ENCODE data around the gene ZNF286A.
"Not testable (repeated sequence)": the region's sequence is repeated elsewhere in the genome, so short reads cannot be mapped to it uniquely, and the experiment has no call there.

DNA sequence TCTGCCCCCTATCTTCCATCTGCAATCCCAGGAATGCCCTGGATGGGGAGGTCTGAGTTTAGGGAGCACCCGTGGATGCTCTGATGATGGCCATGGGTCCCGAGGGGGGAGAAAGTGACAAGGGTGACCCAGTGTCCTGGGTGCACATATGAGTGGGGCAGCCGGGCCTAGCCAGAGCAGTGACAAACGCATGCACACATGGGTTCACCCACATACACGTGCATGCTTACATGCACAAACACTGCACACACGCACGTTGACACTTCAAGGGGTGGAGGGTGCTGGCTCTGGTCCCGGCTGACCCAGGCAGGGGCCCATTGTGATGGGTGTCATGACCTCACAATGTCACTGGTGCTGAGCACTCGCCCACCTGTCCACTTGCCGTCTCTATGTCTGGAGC, 32.3 kb downstream of the ZNF286A start, which contains the start of gene TBC1D26:
- TF ChIP-seq, protein P1, sequence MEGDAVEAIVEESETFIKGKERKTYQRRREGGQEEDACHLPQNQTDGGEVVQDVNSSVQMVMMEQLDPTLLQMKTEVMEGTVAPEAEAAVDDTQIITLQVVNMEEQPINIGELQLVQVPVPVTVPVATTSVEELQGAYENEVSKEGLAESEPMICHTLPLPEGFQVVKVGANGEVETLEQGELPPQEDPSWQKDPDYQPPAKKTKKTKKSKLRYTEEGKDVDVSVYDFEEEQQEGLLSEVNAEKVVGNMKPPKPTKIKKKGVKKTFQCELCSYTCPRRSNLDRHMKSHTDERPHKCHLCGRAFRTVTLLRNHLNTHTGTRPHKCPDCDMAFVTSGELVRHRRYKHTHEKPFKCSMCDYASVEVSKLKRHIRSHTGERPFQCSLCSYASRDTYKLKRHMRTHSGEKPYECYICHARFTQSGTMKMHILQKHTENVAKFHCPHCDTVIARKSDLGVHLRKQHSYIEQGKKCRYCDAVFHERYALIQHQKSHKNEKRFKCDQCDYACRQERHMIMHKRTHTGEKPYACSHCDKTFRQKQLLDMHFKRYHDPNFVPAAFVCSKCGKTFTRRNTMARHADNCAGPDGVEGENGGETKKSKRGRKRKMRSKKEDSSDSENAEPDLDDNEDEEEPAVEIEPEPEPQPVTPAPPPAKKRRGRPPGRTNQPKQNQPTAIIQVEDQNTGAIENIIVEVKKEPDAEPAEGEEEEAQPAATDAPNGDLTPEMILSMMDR (IDR thresholded peaks at IDR 0.05; ENCODE audit: extremely low read depth in 1 of 2, insufficient read depth in 1 of 2, low read depth in 1 of 2, low read length in 2 of 2) = not testable (repeated sequence)
- TF ChIP-seq POLR2AphosphoS5 (IDR thresholded peaks at IDR 0.05; ENCODE audit: insufficient read depth, low read depth, low read length); POLR2A (IDR thresholded peaks at IDR 0.05; ENCODE audit: low read depth, low read length); EZH2 (IDR thresholded peaks at IDR 0.05; ENCODE audit: borderline replicate concordance, low read depth, low read length, severe bottlenecking); JUN (IDR thresholded peaks at IDR 0.05; ENCODE audit: borderline replicate concordance, insufficient read depth, insufficient read length, low read depth): not testable (repeated sequence)
- TF ChIP-seq, protein P2, sequence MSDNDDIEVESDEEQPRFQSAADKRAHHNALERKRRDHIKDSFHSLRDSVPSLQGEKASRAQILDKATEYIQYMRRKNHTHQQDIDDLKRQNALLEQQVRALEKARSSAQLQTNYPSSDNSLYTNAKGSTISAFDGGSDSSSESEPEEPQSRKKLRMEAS (IDR thresholded peaks at IDR 0.05; ENCODE audit: insufficient read depth, insufficient read length) = not testable (repeated sequence)

Measured in endothelial cell of umbilical vein (primary cell).